HepG2 (cell line): Measurements from ENCODE around the gene RHBG. TPM values are rescaled to one million over a fixed set of nuclear protein-coding genes. Genes with fewer than 3 reads are reported as not detected.

Experiments used
- ATAC-seq: fragments of 200-7000 bp; cut with Tn5 transposase; 3 replicates; pipeline ENCODE4 v1.9.1; 2020; ENCODE audit warnings: mild to moderate bottlenecking, moderate library complexity
- BruUV-seq: library from RNA; stranded (reverse); fragments of 400-500 nt; replicated peaks from 2 replicates; lab custom pipeline; 2021; lab: Mats Ljungman, UMichigan
- CTCF ChIA-PET: fragments of 300-600 bp; formaldehyde crosslinking; extraction: SDS; loops from one replicate; lab custom pipeline; 2021; ENCODE audit warnings: low total read pairs, inconsistent platforms, low intra/inter-chr PET ratio; lab: Yijun Ruan, JAX
- POLR2A ChIA-PET: fragments of 350-600 bp; sonication (Branson Sonifier 250); formaldehyde crosslinking; loops from one replicate; lab custom pipeline; 2020; ENCODE audit warnings: antibody characterized with exemption, inconsistent platforms; lab: Yijun Ruan, JAX
- DNase-seq: peaks from one replicate; pipeline ENCODE4 v3.0.0-alpha.2; 2015; ENCODE audit warnings: low spot score
- FAIRE-seq: peaks from 3 replicates; lab custom pipeline; 2011; peaks lifted over from hg19 to GRCh38; lab: Jason Lieb, UNC
- H2AFZ ChIP-seq: one replicate; pipeline ENCODE4 v1.6.1; 2011; ENCODE audit warnings: low read length, inconsistent platforms
- H3K27ac ChIP-seq: fragments of 300-600 bp; 3 replicates; pipeline ENCODE4 v1.8.0; 2011; ENCODE audit warnings: mixed run types, mild to moderate bottlenecking, mixed read lengths, low read length, inconsistent platforms; ENCODE audit not compliant: insufficient read depth; ENCODE audit errors: extremely low read length
- H3K27me3 ChIP-seq, 2 experiments: fragments of 200-600 bp in 1 of 2; 2 replicates in 1 of 2; 3 replicates in 1 of 2; pipeline versions ENCODE4 v1.6.0 to v1.8.0; 2011; ENCODE audit warnings: low read length in 2 of 2, mild to moderate bottlenecking in 2 of 2, moderate library complexity in 2 of 2, inconsistent platforms in 1 of 2; ENCODE audit not compliant: insufficient read depth in 2 of 2, control insufficient read depth in 1 of 2
- H3K36me3 ChIP-seq, 2 experiments: fragments of 200-600 bp in 1 of 2; replicated peaks in 1 of 2; 2 replicates in 1 of 2; 3 replicates in 1 of 2; pipeline versions ENCODE4 v1.5.1 to v1.8.0; 2011; ENCODE audit warnings: low read length in 2 of 2, inconsistent platforms in 1 of 2; ENCODE audit not compliant: insufficient read depth in 2 of 2, control insufficient read depth in 1 of 2
- H3K4me1 ChIP-seq: 2 replicates; pipeline ENCODE4 v1.5.1; 2012; ENCODE audit warnings: low read length, inconsistent platforms; ENCODE audit not compliant: insufficient read depth
- H3K4me2 ChIP-seq: 2 replicates; pipeline ENCODE4 v1.6.0; 2011; ENCODE audit warnings: low read depth, low read length, inconsistent platforms
- H3K4me3 ChIP-seq, 3 experiments: fragments of 200-600 bp in 1 of 3; sonication (generic), shearing (Covaris generic) in 1 of 3; replicated peaks in 1 of 3; 2 replicates each; pipeline ENCODE4 v1.5.1; 2011 to 2016; ENCODE audit warnings: low read length in 3 of 3, inconsistent platforms in 2 of 3, low read depth in 2 of 3, mild to moderate bottlenecking in 2 of 3, control low read depth in 1 of 3, mixed read lengths in 1 of 3; ENCODE audit not compliant: insufficient read depth in 1 of 3
- H3K79me2 ChIP-seq: one replicate; pipeline ENCODE4 v1.6.1; 2011; ENCODE audit warnings: low read length, inconsistent platforms; ENCODE audit not compliant: insufficient read depth
- H3K9ac ChIP-seq: 2 replicates; pipeline ENCODE4 v1.6.0; 2011; ENCODE audit warnings: mild to moderate bottlenecking, low read depth, low read length, inconsistent platforms; ENCODE audit not compliant: insufficient read depth
- H3K9me3 ChIP-seq: 2 replicates; pipeline ENCODE4 v1.5.1; 2012; ENCODE audit warnings: mild to moderate bottlenecking, low read length
- H4K20me1 ChIP-seq: 2 replicates; pipeline ENCODE4 v1.6.0; 2011; ENCODE audit warnings: inconsistent platforms, mild to moderate bottlenecking, low read length, moderate library complexity; ENCODE audit not compliant: insufficient read depth
- CBX1 ChIP-seq: IDR thresholded peaks from one replicate; pipeline ENCODE4 v1.6.1; 2016; ENCODE audit warnings: antibody characterized with exemption, low read depth
- CCDC6 ChIP-seq: sonication (generic); formaldehyde crosslinking; IDR thresholded peaks from 2 replicates; pipeline ENCODE4 v1.8.1; 2022; ENCODE audit warnings: mild to moderate bottlenecking, missing genetic modification reagents, moderate library complexity
- GPN1 ChIP-seq: sonication (generic); formaldehyde crosslinking; IDR thresholded peaks from 2 replicates; pipeline ENCODE4 v1.5.1; 2020; ENCODE audit warnings: missing genetic modification reagents, borderline replicate concordance
- IKZF1 ChIP-seq: fragments of 450-650 bp; IDR thresholded peaks from 2 replicates; pipeline ENCODE4 v1.7.1; 2016
- MEIS2 ChIP-seq: sonication (generic); formaldehyde crosslinking; IDR thresholded peaks from 2 replicates; pipeline ENCODE4 v1.9.0; 2021; ENCODE audit warnings: mild to moderate bottlenecking, missing genetic modification reagents
- POLR2A ChIP-seq, 2 experiments: IDR thresholded peaks; 2 replicates each; pipeline ENCODE4 v1.6.1; 2011; ENCODE audit warnings: low read depth in 2 of 2, low read length in 2 of 2, mild to moderate bottlenecking in 1 of 2, moderate library complexity in 1 of 2; ENCODE audit not compliant: insufficient read depth in 1 of 2
- ZFP36L2 ChIP-seq: sonication (generic); formaldehyde crosslinking; IDR thresholded peaks from 2 replicates; pipeline ENCODE4 v1.4.0; 2020; ENCODE audit warnings: missing genetic modification reagents
- ZFY ChIP-seq: sonication (generic); formaldehyde crosslinking; IDR thresholded peaks from 2 replicates; pipeline ENCODE4 v1.4.0; 2020; ENCODE audit warnings: missing genetic modification reagents
- ZNF17 ChIP-seq: sonication (generic); formaldehyde crosslinking; IDR thresholded peaks from 2 replicates; pipeline ENCODE4 v1.5.0; 2020; ENCODE audit warnings: mild to moderate bottlenecking, missing genetic modification reagents
- ZNF768 ChIP-seq: sonication (generic); formaldehyde crosslinking; IDR thresholded peaks from 2 replicates; pipeline ENCODE4 v1.4.0; 2020; ENCODE audit warnings: missing genetic modification reagents
- ZNF775 ChIP-seq: sonication (generic); formaldehyde crosslinking; IDR thresholded peaks from 2 replicates; pipeline ENCODE4 v1.4.0; 2020; ENCODE audit warnings: missing genetic modification reagents, mild to moderate bottlenecking, moderate library complexity, borderline replicate concordance
- WGBS: methylation state at CpG from one replicate; pipeline ENCODE4 v1.1.6; 2017; ENCODE audit warnings: low lambda C conversion rate; 5-methylcytosine and 5-hydroxymethylcytosine counted together
- in situ Hi-C: cut with HindIII; loops from 2 replicates; pipeline ENCODE4 v1.10.0; 2017; ENCODE audit warnings: low pct_unique_long_range_greater_than_20kb; ENCODE audit not compliant: extremely low pct_ligation_motif_present
- intact Hi-C: fragments of 100-400 bp; cut with micrococcal nuclease; formaldehyde crosslinking; loops from one replicate; pipeline ENCODE4 v1.10.0; 2022; ENCODE audit not compliant: unreplicated experiment
- polyA plus RNA-seq, 8 experiments: library from polyadenylated mRNA; depleted of rRNA in 3 of 8; stranded (reverse) in 7 of 8; unstranded in 1 of 8; fragments of >200 nt; fragmentation: Illumina TruSeq in 4 of 8; extraction: Trizol in 4 of 8; gene quantifications; 2 replicates each; pipeline versions ENCODE4 v1.2.1 to v1.2.3, GENCODE V29; 2011 to 2016; ENCODE audit warnings: low read depth in 4 of 8, missing spikeins in 1 of 8, mixed read lengths in 1 of 8; ENCODE audit not compliant: insufficient read depth in 1 of 8
- total RNA-seq, 5 experiments: library from RNA; depleted of rRNA; stranded (reverse); fragments of >200 nt; fragmentation: Illumina TruSeq; extraction: Trizol; gene quantifications; 2 replicates each; pipeline ENCODE4 v1.2.3, GENCODE V29; 2016; ENCODE audit warnings: low read depth in 1 of 5
- TF ChIP-seq, protein P1 (sequence below): sonication (generic); formaldehyde crosslinking; IDR thresholded peaks from 2 replicates; pipeline ENCODE4 v1.5.0; 2020; ENCODE audit warnings: mild to moderate bottlenecking, missing genetic modification reagents
- TF ChIP-seq, protein P2 (sequence below): sonication (generic); formaldehyde crosslinking; IDR thresholded peaks from 2 replicates; pipeline ENCODE4 v1.4.0; 2020; ENCODE audit warnings: missing genetic modification reagents

Gene RHBG
- total and polyA plus RNA-seq, 2 of the 13 experiments (the other 11 are each of a cell fraction or from before 2014, with no cell fraction given): 61.8 to 73.5 TPM

DNA sequence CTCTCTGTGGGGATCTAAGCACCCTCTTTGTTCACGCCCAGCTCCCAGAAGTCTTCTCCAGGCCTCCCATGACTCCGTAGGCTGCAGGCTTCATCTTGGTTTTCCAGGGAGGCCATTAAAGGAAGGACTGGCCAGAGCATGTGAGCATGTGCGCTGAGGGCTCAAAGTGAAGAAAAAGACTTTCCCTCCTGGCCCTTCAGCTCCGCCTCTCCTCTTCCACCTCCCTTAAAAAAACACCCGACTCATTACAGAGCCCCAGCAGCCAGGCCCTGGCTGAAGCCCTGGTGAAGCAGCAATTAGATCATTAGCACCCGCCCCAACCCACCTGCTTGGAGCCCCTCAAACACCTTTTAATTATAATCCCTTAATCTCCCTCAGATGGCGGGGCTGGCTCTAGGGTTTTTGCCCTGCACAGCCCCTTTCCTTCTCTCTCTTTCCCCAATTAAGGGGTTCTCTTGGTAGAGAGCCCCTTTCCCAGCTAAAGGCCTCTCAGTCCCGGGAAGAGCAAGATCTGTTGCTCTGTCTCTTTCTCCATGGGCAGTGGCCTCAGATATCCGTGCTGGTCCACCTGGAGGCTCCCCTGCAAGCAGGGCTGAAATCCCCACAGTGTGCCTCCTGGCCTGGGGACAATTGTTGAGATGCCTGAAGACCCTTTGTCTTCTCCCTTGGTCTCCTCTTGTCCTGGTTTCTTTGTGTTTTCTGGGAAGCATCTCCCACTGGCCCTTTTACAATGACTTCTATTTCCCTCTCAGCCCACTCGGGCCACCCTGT is 30.5 kb downstream of the RHBG start:
- intact Hi-C loops: no loop called here
- no peak overlapping the region for H3K27ac ChIP-seq
- H3K4me2 ChIP-seq: no peak overlapping the region
- BruUV-seq: no TSS peak
- ATAC-seq: no peak
- H3K4me3 ChIP-seq: no peak overlapping the region
- no peaks in the 10 kb centered on the region for H3K4me1 ChIP-seq
- POLR2A ChIA-PET: no interaction called here
- no peaks in the 10 kb centered on the region for H4K20me1 ChIP-seq
- DNase-seq: no peak
- in situ Hi-C loops: no loop called here
- CTCF ChIA-PET: no interaction called here
- H2AFZ ChIP-seq: no peak overlapping the region
- H3K36me3 ChIP-seq: no peaks in the 10 kb centered on the region
- no peak for FAIRE-seq
- TF ChIP-seq MEIS2 (CRISPR knock-in tag): no peak
- no peak for TF ChIP-seq ZFY (CRISPR knock-in tag)
- no peak for TF ChIP-seq POLR2A (IDR thresholded peaks at IDR 0.05; ENCODE audit: insufficient read depth in 1 of 2, low read depth in 2 of 2, low read length in 2 of 2)
- no peak for TF ChIP-seq CBX1
- TF ChIP-seq IKZF1: no peak
- TF ChIP-seq, protein P1, sequence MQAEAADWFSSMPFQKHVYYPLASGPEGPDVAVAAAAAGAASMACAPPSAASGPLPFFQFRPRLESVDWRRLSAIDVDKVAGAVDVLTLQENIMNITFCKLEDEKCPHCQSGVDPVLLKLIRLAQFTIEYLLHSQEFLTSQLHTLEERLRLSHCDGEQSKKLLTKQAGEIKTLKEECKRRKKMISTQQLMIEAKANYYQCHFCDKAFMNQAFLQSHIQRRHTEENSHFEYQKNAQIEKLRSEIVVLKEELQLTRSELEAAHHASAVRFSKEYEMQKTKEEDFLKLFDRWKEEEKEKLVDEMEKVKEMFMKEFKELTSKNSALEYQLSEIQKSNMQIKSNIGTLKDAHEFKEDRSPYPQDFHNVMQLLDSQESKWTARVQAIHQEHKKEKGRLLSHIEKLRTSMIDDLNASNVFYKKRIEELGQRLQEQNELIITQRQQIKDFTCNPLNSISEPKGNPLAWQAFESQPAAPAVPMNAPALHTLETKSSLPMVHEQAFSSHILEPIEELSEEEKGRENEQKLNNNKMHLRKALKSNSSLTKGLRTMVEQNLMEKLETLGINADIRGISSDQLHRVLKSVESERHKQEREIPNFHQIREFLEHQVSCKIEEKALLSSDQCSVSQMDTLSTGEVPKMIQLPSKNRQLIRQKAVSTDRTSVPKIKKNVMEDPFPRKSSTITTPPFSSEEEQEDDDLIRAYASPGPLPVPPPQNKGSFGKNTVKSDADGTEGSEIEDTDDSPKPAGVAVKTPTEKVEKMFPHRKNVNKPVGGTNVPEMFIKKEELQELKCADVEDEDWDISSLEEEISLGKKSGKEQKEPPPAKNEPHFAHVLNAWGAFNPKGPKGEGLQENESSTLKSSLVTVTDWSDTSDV (CRISPR knock-in tag): no peak
- TF ChIP-seq ZNF775: no peak
- no peak for TF ChIP-seq GPN1
- no peak for TF ChIP-seq CCDC6 (CRISPR knock-in tag)
- TF ChIP-seq ZFP36L2 (CRISPR knock-in tag): no peak
- no peak for TF ChIP-seq ZNF17 (CRISPR knock-in tag)
- TF ChIP-seq, protein P2, sequence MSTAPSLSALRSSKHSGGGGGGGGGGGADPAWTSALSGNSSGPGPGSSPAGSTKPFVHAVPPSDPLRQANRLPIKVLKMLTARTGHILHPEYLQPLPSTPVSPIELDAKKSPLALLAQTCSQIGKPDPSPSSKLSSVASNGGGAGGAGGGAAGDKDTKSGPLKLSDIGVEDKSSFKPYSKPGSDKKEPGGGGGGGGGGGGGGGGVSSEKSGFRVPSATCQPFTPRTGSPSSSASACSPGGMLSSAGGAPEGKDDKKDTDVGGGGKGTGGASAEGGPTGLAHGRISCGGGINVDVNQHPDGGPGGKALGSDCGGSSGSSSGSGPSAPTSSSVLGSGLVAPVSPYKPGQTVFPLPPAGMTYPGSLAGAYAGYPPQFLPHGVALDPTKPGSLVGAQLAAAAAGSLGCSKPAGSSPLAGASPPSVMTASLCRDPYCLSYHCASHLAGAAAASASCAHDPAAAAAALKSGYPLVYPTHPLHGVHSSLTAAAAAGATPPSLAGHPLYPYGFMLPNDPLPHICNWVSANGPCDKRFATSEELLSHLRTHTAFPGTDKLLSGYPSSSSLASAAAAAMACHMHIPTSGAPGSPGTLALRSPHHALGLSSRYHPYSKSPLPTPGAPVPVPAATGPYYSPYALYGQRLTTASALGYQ (CRISPR knock-in tag): no peak
- no peak for TF ChIP-seq ZNF768 (CRISPR knock-in tag)
- H3K27me3 ChIP-seq: peaks cover 9 to 29% of the 10 kb centered on the region in 2 experiments; a peak in 4 of 5 replicates
- no peaks in the 10 kb centered on the region for H3K9me3 ChIP-seq
- 37% methylated on average over 10 of the region's 10 CpGs for WGBS
- H3K9ac ChIP-seq: no peak overlapping the region
- no peaks in the 10 kb centered on the region for H3K79me2 ChIP-seq
